IMR-90 (cell line): ENCODE results near the gene SEPTIN5. TPM values are rescaled to one million over a fixed set of nuclear protein-coding genes. Genes with fewer than 3 reads are reported as not detected.

Experiments used
- ATAC-seq: fragments of 200-7000 bp; cut with Tn5 transposase; 2 replicates; pipeline ENCODE4 v1.9.1; 2020; ENCODE audit warnings: low read depth, mild to moderate bottlenecking, moderate library complexity
- BruUV-seq: library from RNA; stranded (reverse); fragments of 400-500 nt; replicated peaks from 2 replicates; lab custom pipeline; 2021; lab: Mats Ljungman, UMichigan
- CTCF ChIA-PET: fragments of 300-600 bp; formaldehyde crosslinking; extraction: SDS; loops from one replicate; lab custom pipeline; 2021; ENCODE audit warnings: antibody characterized with exemption; lab: Yijun Ruan, JAX
- POLR2A ChIA-PET: fragments of 300-600 bp; sonication (Branson Sonifier 250); formaldehyde crosslinking; loops from one replicate; lab custom pipeline; 2022; ENCODE audit warnings: antibody characterized with exemption; ENCODE audit not compliant: unreplicated experiment; lab: Charles Lee
- DNase-seq: peaks from one replicate; pipeline ENCODE4 v3.0.0; 2013
- H2AFZ ChIP-seq: replicated peaks from 2 replicates; pipeline ENCODE3; 2013; ENCODE audit warnings: low read length, mild to moderate bottlenecking; ENCODE audit not compliant: poor library complexity
- H2AK5ac ChIP-seq: 2 replicates; pipeline ENCODE4 v1.6.1; 2013; ENCODE audit warnings: low read depth, low read length, inconsistent platforms
- H2AK9ac ChIP-seq: replicated peaks from 2 replicates; pipeline ENCODE3; 2013; ENCODE audit warnings: mild to moderate bottlenecking, low read depth, low read length, moderate library complexity; ENCODE audit not compliant: poor library complexity
- H2BK120ac ChIP-seq: 2 replicates; pipeline ENCODE4 v1.6.1; 2013; ENCODE audit warnings: low read depth, low read length, inconsistent platforms
- H2BK15ac ChIP-seq: 3 replicates; pipeline ENCODE4 v1.6.1; 2013; ENCODE audit warnings: low read depth, low read length, inconsistent platforms
- H2BK20ac ChIP-seq: 2 replicates; pipeline ENCODE4 v1.6.1; 2013; ENCODE audit warnings: low read depth, mild to moderate bottlenecking, inconsistent platforms, low read length, moderate library complexity
- H2BK5ac ChIP-seq: 2 replicates; pipeline ENCODE4 v1.6.1; 2013; ENCODE audit warnings: mild to moderate bottlenecking, low read depth, low read length, inconsistent platforms; ENCODE audit not compliant: poor library complexity, severe bottlenecking
- H3K14ac ChIP-seq: replicated peaks from 2 replicates; pipeline ENCODE4 v1.6.1; 2013; ENCODE audit warnings: low read depth, low read length, inconsistent platforms
- H3K18ac ChIP-seq: 2 replicates; pipeline ENCODE4 v1.6.1; 2013; ENCODE audit warnings: low read depth, low read length, control low read depth
- H3K23ac ChIP-seq: 2 replicates; pipeline ENCODE4 v1.6.1; 2013; ENCODE audit warnings: low read depth, low read length, inconsistent platforms
- H3K27ac ChIP-seq: 2 replicates; pipeline ENCODE4 v1.5.1; 2013; ENCODE audit warnings: mild to moderate bottlenecking, control low read depth, low read length; ENCODE audit not compliant: insufficient read depth
- H3K27me3 ChIP-seq: 2 replicates; pipeline ENCODE4 v1.6.1; 2013; ENCODE audit warnings: low read length; ENCODE audit not compliant: control insufficient read depth, insufficient read depth
- H3K36me3 ChIP-seq: 2 replicates; pipeline ENCODE4 v1.6.1; 2013; ENCODE audit warnings: low read length, mixed read lengths; ENCODE audit not compliant: control insufficient read depth, insufficient read depth
- H3K4ac ChIP-seq: 2 replicates; pipeline ENCODE4 v1.6.1; 2013; ENCODE audit warnings: low read depth, low read length, inconsistent platforms
- H3K4me1 ChIP-seq: 2 replicates; pipeline ENCODE4 v1.6.1; 2013; ENCODE audit warnings: low read length, mixed read lengths; ENCODE audit not compliant: control insufficient read depth, insufficient read depth
- H3K4me2 ChIP-seq: 2 replicates; pipeline ENCODE4 v1.6.1; 2013; ENCODE audit warnings: low read depth, mild to moderate bottlenecking, control low read depth, low read length, moderate library complexity
- H3K4me3 ChIP-seq: 2 replicates; pipeline ENCODE4 v1.5.1; 2013; ENCODE audit warnings: low read depth, mild to moderate bottlenecking, control low read depth, low read length, moderate library complexity; ENCODE audit not compliant: insufficient read depth
- H3K56ac ChIP-seq: 2 replicates; pipeline ENCODE4 v1.6.1; 2013; ENCODE audit warnings: low read length, inconsistent platforms; ENCODE audit not compliant: insufficient read depth; ENCODE audit errors: extremely low read depth
- H3K79me1 ChIP-seq, 2 experiments: 2 replicates each; pipeline ENCODE4 v1.6.1; 2013; ENCODE audit warnings: low read length in 2 of 2, inconsistent platforms in 1 of 2, low read depth in 1 of 2
- H3K9ac ChIP-seq: 2 replicates; pipeline ENCODE4 v1.6.1; 2013; ENCODE audit warnings: low read depth, low read length, control low read depth
- H3K9me1 ChIP-seq: 2 replicates; pipeline ENCODE4 v1.6.1; 2013; ENCODE audit warnings: low read length, inconsistent platforms; ENCODE audit not compliant: insufficient read depth
- H3K9me3 ChIP-seq: 2 replicates; pipeline ENCODE4 v1.6.1; 2013; ENCODE audit warnings: low read length; ENCODE audit not compliant: control insufficient read depth, insufficient read depth
- H4K20me1 ChIP-seq: 2 replicates; pipeline ENCODE4 v1.6.1; 2013; ENCODE audit warnings: low read length, inconsistent platforms; ENCODE audit not compliant: insufficient read depth
- H4K5ac ChIP-seq: 2 replicates; pipeline ENCODE4 v1.6.1; 2013; ENCODE audit warnings: mild to moderate bottlenecking, low read depth, low read length, control low read depth
- H4K8ac ChIP-seq, 2 experiments: 2 replicates each; pipeline ENCODE4 v1.6.1; 2013; ENCODE audit warnings: low read depth in 2 of 2, low read length in 2 of 2, control low read depth in 1 of 2, inconsistent platforms in 1 of 2
- H4K91ac ChIP-seq: 2 replicates; pipeline ENCODE4 v1.6.1; 2013; ENCODE audit warnings: low read depth, low read length, inconsistent platforms; ENCODE audit not compliant: insufficient read depth
- BHLHE40 ChIP-seq: fragments of 150-350 bp; IDR thresholded peaks from 2 replicates; pipeline ENCODE4 v1.6.1; 2016; ENCODE audit warnings: mild to moderate bottlenecking, low read depth, low read length
- CEBPB ChIP-seq: IDR thresholded peaks from 2 replicates; pipeline ENCODE4 v1.6.1; 2012; ENCODE audit warnings: low read depth, low read length, improper control_type of control experiment
- CHD1 ChIP-seq: IDR thresholded peaks from 2 replicates; pipeline ENCODE4 v1.6.1; 2012; ENCODE audit warnings: low read depth, low read length, improper control_type of control experiment
- CTCF ChIP-seq: conservative IDR thresholded peaks from 2 replicates; pipeline ENCODE4 v1.5.1; 2012; ENCODE audit warnings: mild to moderate bottlenecking, low read depth, low read length, improper control_type of control experiment
- FOS ChIP-seq: fragments of 150-350 bp; IDR thresholded peaks from 2 replicates; pipeline ENCODE4 v1.6.1; 2016; ENCODE audit warnings: low read depth, low read length
- MAFK ChIP-seq: IDR thresholded peaks from 2 replicates; pipeline ENCODE4 v1.6.1; 2012; ENCODE audit warnings: low read depth, low read length, improper control_type of control experiment
- MAZ ChIP-seq: IDR thresholded peaks from 2 replicates; pipeline ENCODE4 v1.6.1; 2012; ENCODE audit warnings: low read depth, mild to moderate bottlenecking, low read length, improper control_type of control experiment, moderate library complexity, borderline replicate concordance
- POLR2A ChIP-seq: IDR thresholded peaks from 2 replicates; pipeline ENCODE4 v1.6.1; 2012; ENCODE audit warnings: mild to moderate bottlenecking, low read depth, low read length
- RCOR1 ChIP-seq: IDR thresholded peaks from 2 replicates; pipeline ENCODE4 v1.6.1; 2012; ENCODE audit warnings: mild to moderate bottlenecking, low read length, improper control_type of control experiment; ENCODE audit not compliant: insufficient replicate concordance
- RFX5 ChIP-seq: IDR thresholded peaks from 2 replicates; pipeline ENCODE4 v1.8.0; 2012; ENCODE audit warnings: low read depth, mild to moderate bottlenecking, low read length, moderate library complexity
- SMC3 ChIP-seq: fragments of 150-350 bp; IDR thresholded peaks from 2 replicates; pipeline ENCODE4 v1.6.1; 2016; ENCODE audit warnings: low read depth, mild to moderate bottlenecking, antibody characterized with exemption, low read length, moderate library complexity
- WGBS, 2 experiments: methylation state at CpG; one replicate each; pipeline versions ENCODE4 v1.1.5 to v1.1.7; 2013; ENCODE audit warnings: missing lambda C conversion rate in 2 of 2; ENCODE audit not compliant: insufficient read length in 1 of 2; ENCODE audit errors: extremely low coverage in 2 of 2; 5-methylcytosine and 5-hydroxymethylcytosine counted together
- dilution Hi-C: fragments of 300-500 bp; cut with HindIII; formaldehyde crosslinking; loops from one replicate; pipeline ENCODE4 v1.14.3; 2018; ENCODE audit warnings: low sequenced_read_pairs; ENCODE audit not compliant: unreplicated experiment
- in situ Hi-C: fragments of 300-500 bp; cut with MboI; formaldehyde crosslinking; loops from 3 replicates; pipeline ENCODE4 v1.14.3; 2019; ENCODE audit warnings: low sequenced_read_pairs, inconsistent platforms, mixed read lengths
- intact Hi-C: fragments of 100-400 bp; cut with micrococcal nuclease; formaldehyde crosslinking; loops from 2 replicates; pipeline ENCODE4 v1.10.0; 2022
- polyA plus RNA-seq, 3 experiments: library from polyadenylated mRNA; depleted of rRNA; stranded (reverse); fragments of >200 nt; gene quantifications; 2 replicates each; pipeline ENCODE4 v1.2.3, GENCODE V29; 2012; ENCODE audit warnings: low replicate concordance in 1 of 3
- total RNA-seq: library from RNA; depleted of rRNA; stranded (reverse); fragments of >200 nt; gene quantifications from 2 replicates; pipeline ENCODE4 v1.2.3, GENCODE V29; 2012
- TF ChIP-seq, protein P1 (sequence below): fragments of 150-350 bp; IDR thresholded peaks from 2 replicates; pipeline ENCODE4 v1.6.1; 2017; ENCODE audit warnings: mild to moderate bottlenecking, antibody characterized with exemption, low read length, low read depth
- TF ChIP-seq, protein P2 (sequence below): fragments of 150-350 bp; IDR thresholded peaks from 2 replicates; pipeline ENCODE4 v1.6.1; 2016; ENCODE audit warnings: low read depth, mild to moderate bottlenecking, low read length, moderate library complexity, borderline replicate concordance

The SEPTIN5 gene
- total and polyA plus RNA-seq, 2 of the 4 experiments (the other 2 are of a cell fraction): 16.8 to 20.7 TPM

GRCh38 chr22:19757985-19758895 lies 43.9 kb downstream of the SEPTIN5 start:
- H3K27ac ChIP-seq: no peak overlapping the region
- no peaks in the 10 kb centered on the region for H3K9me3 ChIP-seq
- H3K27me3 ChIP-seq: peaks cover 94% of the 10 kb centered on the region
- H2AFZ ChIP-seq: peak overlapping the region; percentile 21
- ChIA-PET POLR2A (no interaction called here), CTCF (no interaction called here)
- 17% methylated on average over 29 of the region's 43 CpGs; no CpG with 5 or more reads in 1 of the 2 experiments for WGBS, 2 experiments
- H2BK15ac ChIP-seq: no peak overlapping the region
- H4K91ac ChIP-seq: no peak overlapping the region
- no peak overlapping the region for H2BK5ac ChIP-seq
- H3K9ac ChIP-seq: no peak overlapping the region
- H2AK9ac ChIP-seq: no peak overlapping the region
- peaks cover 6% of the 10 kb centered on the region; the same call in 1 of the 2 replicates for H4K20me1 ChIP-seq
- BruUV-seq: no TSS peak
- in situ Hi-C loops: no loop called here
- no peak overlapping the region for H2AK5ac ChIP-seq
- no peak overlapping the region for H3K4me3 ChIP-seq
- no peak overlapping the region for H3K4ac ChIP-seq
- H3K18ac ChIP-seq: no peak overlapping the region
- TF ChIP-seq, protein P1, sequence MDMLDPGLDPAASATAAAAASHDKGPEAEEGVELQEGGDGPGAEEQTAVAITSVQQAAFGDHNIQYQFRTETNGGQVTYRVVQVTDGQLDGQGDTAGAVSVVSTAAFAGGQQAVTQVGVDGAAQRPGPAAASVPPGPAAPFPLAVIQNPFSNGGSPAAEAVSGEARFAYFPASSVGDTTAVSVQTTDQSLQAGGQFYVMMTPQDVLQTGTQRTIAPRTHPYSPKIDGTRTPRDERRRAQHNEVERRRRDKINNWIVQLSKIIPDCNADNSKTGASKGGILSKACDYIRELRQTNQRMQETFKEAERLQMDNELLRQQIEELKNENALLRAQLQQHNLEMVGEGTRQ: no peak
- TF ChIP-seq RFX5 (no peak), BHLHE40 (no peak), POLR2A (no peak), MAFK (no peak), MAZ (no peak), CHD1 (no peak), CTCF (no peak), FOS (no peak), RCOR1 (no peak), SMC3 (no peak), CEBPB (no peak)
- TF ChIP-seq, protein P2, sequence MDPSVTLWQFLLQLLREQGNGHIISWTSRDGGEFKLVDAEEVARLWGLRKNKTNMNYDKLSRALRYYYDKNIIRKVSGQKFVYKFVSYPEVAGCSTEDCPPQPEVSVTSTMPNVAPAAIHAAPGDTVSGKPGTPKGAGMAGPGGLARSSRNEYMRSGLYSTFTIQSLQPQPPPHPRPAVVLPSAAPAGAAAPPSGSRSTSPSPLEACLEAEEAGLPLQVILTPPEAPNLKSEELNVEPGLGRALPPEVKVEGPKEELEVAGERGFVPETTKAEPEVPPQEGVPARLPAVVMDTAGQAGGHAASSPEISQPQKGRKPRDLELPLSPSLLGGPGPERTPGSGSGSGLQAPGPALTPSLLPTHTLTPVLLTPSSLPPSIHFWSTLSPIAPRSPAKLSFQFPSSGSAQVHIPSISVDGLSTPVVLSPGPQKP: no peak
- no peaks in the 10 kb centered on the region for H3K79me1 ChIP-seq
- H3K23ac ChIP-seq: no peak overlapping the region
- no peak for DNase-seq
- H3K56ac ChIP-seq: no peak overlapping the region
- peaks cover 4% of the 10 kb centered on the region; the same call in 1 of the 2 replicates for H3K4me1 ChIP-seq
- dilution Hi-C loops: no loop called here
- H2BK120ac ChIP-seq: no peak overlapping the region
- H4K8ac ChIP-seq: no peak overlapping the region
- no peak overlapping the region for H3K4me2 ChIP-seq
- no peaks in the 10 kb centered on the region for H3K36me3 ChIP-seq
- ATAC-seq: no peak
- no peak overlapping the region for H4K5ac ChIP-seq
- no peak overlapping the region for H2BK20ac ChIP-seq
- intact Hi-C loops: no loop called here
- no peak overlapping the region for H3K14ac ChIP-seq
- peaks cover 1% of the 10 kb centered on the region for H3K9me1 ChIP-seq
